Adrenal gland (tissue), 5 donors: ENCODE results near the gene FAM53B.

Experiments used
- CTCF ChIP-seq, 6 experiments: fragments of 450-650 bp in 4 of 6; fragments of 200-600 bp in 2 of 6; sonication (generic) in 1 of 6; IDR thresholded peaks; 1 replicate in 5 of 6; 2 replicates in 1 of 6; pipeline versions ENCODE4 v1.5.1 to v1.8.0; 2016 to 2021; ENCODE audit warnings: antibody characterized with exemption in 6 of 6, mild to moderate bottlenecking in 2 of 6, moderate library complexity in 1 of 6
- POLR2A ChIP-seq, 2 donors: fragments of 450-650 bp; IDR thresholded peaks; one replicate each; pipeline ENCODE4 v1.6.1; 2017; ENCODE audit warnings: antibody characterized with exemption in 2 of 2, mild to moderate bottlenecking in 2 of 2, moderate library complexity in 1 of 2
- donor health status: DM: no; HTN: no; CAD: no.

- TF ChIP-seq CTCF (IDR thresholded peaks at IDR 0.05): no peak
- TF ChIP-seq POLR2A (IDR thresholded peaks at IDR 0.05): no peak
Measured at GRCh38 chr10:124711145-124711544, 33.0 kb downstream of the FAM53B start.
